Coronary artery (tissue), 2 donors: ENCODE measurements around the gene MST1.

Experiments
- DNase-seq: peaks from one replicate; pipeline ENCODE4 v3.0.0-alpha.2; 2017; ENCODE audit warnings: low spot score
- H3K27ac ChIP-seq, 2 donors: fragments of 200-600 bp; sonication (generic); one replicate each; pipeline ENCODE4 v1.5.1; 2016 to 2019
- H3K4me3 ChIP-seq: fragments of 200-600 bp; sonication (generic); 2 replicates; pipeline ENCODE4 v1.5.1; 2016; ENCODE audit warnings: mild to moderate bottlenecking, moderate library complexity
- CTCF ChIP-seq: fragments of 200-600 bp; sonication (generic); IDR thresholded peaks from one replicate; pipeline ENCODE4 v1.5.1; 2019; ENCODE audit warnings: antibody characterized with exemption

Gene MST1

GRCh38 chr3:49714728-49715550, 25.7 kb upstream of the MST1 start:
- Histone ChIP-seq H3K27ac (no peak overlapping the region), H3K4me3 (no peak overlapping the region)
- TF ChIP-seq CTCF = no peak
- DNase-seq = no peak

- TF ChIP-seq CTCF = no peak
- Histone ChIP-seq H3K27ac (no peak overlapping the region), H3K4me3 (no peak overlapping the region)
- no peak for DNase-seq
These were observed 24.2 kb upstream of the MST1 start for GRCh38 chr3:49713336-49714105.

- Histone ChIP-seq H3K4me3 (no peak overlapping the region), H3K27ac (no peak overlapping the region)
- DNase-seq = no peak
- no peak for TF ChIP-seq CTCF
These were observed 23.5 kb upstream of the MST1 start for GRCh38 chr3:49712631-49713317.

GRCh38 chr3:49712166-49712565, 22.9 kb upstream of the MST1 start:
- no peak for DNase-seq
- no peak for TF ChIP-seq CTCF
- H3K4me3 ChIP-seq = no peak overlapping the region
- no peak overlapping the region for H3K27ac ChIP-seq

- Histone ChIP-seq H3K4me3 (no peak overlapping the region), H3K27ac (no peak overlapping the region)
- DNase-seq = no peak
- no peak for TF ChIP-seq CTCF
These were observed 22.2 kb upstream of the MST1 start for GRCh38 chr3:49711489-49711888.

GRCh38 chr3:49709852-49710251, 20.6 kb upstream of the MST1 start:
- TF ChIP-seq CTCF = no peak

More at GRCh38 chr3:49709852-49710251, 20.6 kb upstream of the MST1 start:
- no peak overlapping the region for H3K4me3 ChIP-seq
- H3K27ac ChIP-seq = no peak overlapping the region
- no peak for DNase-seq
